K562 (cell line): ENCODE results near the gene ACAP3.

Experiments
- CTCF ChIP-seq, 3 experiments: IDR thresholded peaks in 2 of 3; conservative IDR thresholded peaks in 1 of 3; 2 replicates each; pipeline ENCODE4 v1.5.1; 2011 to 2012; ENCODE audit warnings: low read length in 3 of 3, mild to moderate bottlenecking in 3 of 3, control low read depth in 2 of 3, improper control_type of control experiment in 1 of 3, inconsistent platforms in 1 of 3, low read depth in 1 of 3, mixed read lengths in 1 of 3, moderate library complexity in 1 of 3; ENCODE audit not compliant: insufficient read depth in 2 of 3
- E2F4 ChIP-seq: sonication (generic); formaldehyde crosslinking; IDR thresholded peaks from 2 replicates; pipeline ENCODE4 v1.8.0; 2022; ENCODE audit warnings: mild to moderate bottlenecking, low read depth, missing genetic modification reagents
- ESRRB ChIP-seq: fragments of 250-450 bp; sonication (Bioruptor Pico); IDR thresholded peaks from 2 replicates; pipeline ENCODE4 v1.5.0; 2020; ENCODE audit warnings: mild to moderate bottlenecking, moderate library complexity, borderline replicate concordance
- EZH2 ChIP-seq: IDR thresholded peaks from 2 replicates; pipeline ENCODE4 v1.6.1; 2012; ENCODE audit warnings: low read depth, mild to moderate bottlenecking, inconsistent platforms, low read length, borderline replicate concordance
- MAX ChIP-seq: sonication (generic); formaldehyde crosslinking; IDR thresholded peaks from 2 replicates; pipeline ENCODE4 v1.9.0; 2022; ENCODE audit warnings: mild to moderate bottlenecking, missing genetic modification reagents
- PHF20 ChIP-seq: fragments of 450-650 bp; IDR thresholded peaks from 2 replicates; pipeline ENCODE4 v1.6.1; 2018; ENCODE audit not compliant: partially characterized antibody
- RFX5 ChIP-seq: IDR thresholded peaks from 2 replicates; pipeline ENCODE4 v1.6.1; 2011; ENCODE audit warnings: low read depth, mild to moderate bottlenecking, improper control_type of control experiment, low read length
- ZFPM2 ChIP-seq: fragments of 250-450 bp; sonication (Bioruptor Pico); IDR thresholded peaks from 2 replicates; pipeline ENCODE4 v1.5.1; 2022; ENCODE audit warnings: mild to moderate bottlenecking

GRCh38 chr1:1353389-1354151 lies 45.8 kb upstream of the ACAP3 start:
- TF ChIP-seq PHF20 = no peak
- TF ChIP-seq CTCF (IDR thresholded peaks at IDR 0.05 in 2 of 3, conservative IDR thresholded peaks at IDR 0.05 in 1 of 3; ENCODE audit: insufficient read depth in 2 of 3, low read depth in 1 of 3, low read length in 3 of 3) = no peak
- no peak for TF ChIP-seq ESRRB (CRISPR knock-in tag)
- no peak for TF ChIP-seq ZFPM2 (CRISPR knock-in tag)
- no peak for TF ChIP-seq EZH2
- TF ChIP-seq E2F4 (CRISPR knock-in tag) = no peak
- no peak for TF ChIP-seq RFX5
- no peak for TF ChIP-seq MAX
